Panc1 (cell line): ENCODE measurements around the gene TOP2A. TPM values are rescaled to one million over a fixed set of nuclear protein-coding genes. Genes with fewer than 3 reads are reported as not detected.
"Not testable (repeated sequence)": the region's sequence is repeated elsewhere in the genome, so short reads cannot be mapped to it uniquely, and the experiment has no call there.

Experiments
- ATAC-seq: fragments of 200-7000 bp; cut with Tn5 transposase; 2 replicates; pipeline ENCODE4 v1.9.1; 2020; ENCODE audit warnings: mild to moderate bottlenecking, moderate library complexity
- BruUV-seq: library from RNA; stranded (reverse); fragments of 400-500 nt; replicated peaks from 2 replicates; lab custom pipeline; 2021; lab: Mats Ljungman, UMichigan
- CTCF ChIA-PET: fragments of 300-600 bp; sonication (Branson Sonifier 250); formaldehyde crosslinking; loops from one replicate; lab custom pipeline; 2022; ENCODE audit warnings: antibody characterized with exemption; lab: Charles Lee
- POLR2A ChIA-PET: fragments of 300-600 bp; sonication (Branson Sonifier 250); formaldehyde crosslinking; loops from one replicate; lab custom pipeline; 2022; ENCODE audit warnings: antibody characterized with exemption; lab: Charles Lee
- DNase-seq: peaks from one replicate; pipeline ENCODE4 v3.0.0-alpha.2; 2010; ENCODE audit warnings: low read depth, low spot score
- H3K27ac ChIP-seq: 2 replicates; pipeline ENCODE4 v1.5.1; 2011; ENCODE audit warnings: mild to moderate bottlenecking, low read length, inconsistent platforms
- H3K27me3 ChIP-seq: fragments of 200-500 bp; sonication (Bioruptor generic); 2 replicates; pipeline ENCODE4 v1.6.0; 2014; ENCODE audit warnings: low read length, inconsistent platforms; ENCODE audit not compliant: control insufficient read depth, insufficient read depth
- H3K36me3 ChIP-seq: fragments of 200-500 bp; sonication (Bioruptor generic); 2 replicates; pipeline ENCODE4 v1.5.1; 2014; ENCODE audit warnings: inconsistent platforms, mild to moderate bottlenecking, low read length, moderate library complexity; ENCODE audit not compliant: control insufficient read depth, insufficient read depth
- H3K4me1 ChIP-seq: 2 replicates; pipeline ENCODE4 v1.5.1; 2011; ENCODE audit warnings: inconsistent platforms, mild to moderate bottlenecking, low read length, moderate library complexity; ENCODE audit not compliant: control insufficient read depth, insufficient read depth
- H3K4me3 ChIP-seq, 2 experiments: 2 replicates each; pipeline ENCODE4 v1.5.1; 2011 to 2012; ENCODE audit warnings: low read depth in 2 of 2, low read length in 2 of 2, mild to moderate bottlenecking in 2 of 2, inconsistent platforms in 1 of 2, moderate library complexity in 1 of 2
- H3K9me3 ChIP-seq: fragments of 200-500 bp; sonication (Bioruptor generic); 2 replicates; pipeline ENCODE4 v1.5.1; 2014; ENCODE audit warnings: low read depth, mild to moderate bottlenecking, inconsistent platforms, low read length, moderate library complexity; ENCODE audit not compliant: control insufficient read depth, insufficient read depth
- POLR2AphosphoS5 ChIP-seq: IDR thresholded peaks from 2 replicates; pipeline ENCODE4 v1.6.1; 2012; ENCODE audit warnings: mild to moderate bottlenecking, low read depth, low read length, moderate library complexity
- SIN3A ChIP-seq: IDR thresholded peaks from 2 replicates; pipeline ENCODE4 v1.6.1; 2012; ENCODE audit warnings: low read depth, mild to moderate bottlenecking, low read length, moderate library complexity, borderline replicate concordance; ENCODE audit not compliant: insufficient read depth
- TCF7L2 ChIP-seq: IDR thresholded peaks from 2 replicates; pipeline ENCODE4 v1.6.1; 2011; ENCODE audit warnings: mild to moderate bottlenecking, low read depth, low read length, inconsistent platforms
- in situ Hi-C: cut with HindIII; loops from 2 replicates; pipeline ENCODE4 v1.10.0; 2016; ENCODE audit warnings: low sequenced_read_pairs, low pct_unique_long_range_greater_than_20kb
- intact Hi-C: fragments of 100-400 bp; cut with micrococcal nuclease; formaldehyde crosslinking; loops from one replicate; pipeline ENCODE4 v1.10.0; 2022; ENCODE audit not compliant: unreplicated experiment
- total RNA-seq: library from RNA; stranded (reverse); gene quantifications from one replicate; pipeline ENCODE4 v1.2.1, GENCODE V29; 2021; ENCODE audit not compliant: unreplicated experiment
- TF ChIP-seq, protein P1 (sequence below), 2 experiments: IDR thresholded peaks; 2 replicates each; pipeline ENCODE4 v1.6.1; 2011 to 2012; ENCODE audit warnings: low read depth in 2 of 2, control low read depth in 1 of 2, low read length in 1 of 2, mild to moderate bottlenecking in 1 of 2, moderate library complexity in 1 of 2; ENCODE audit not compliant: insufficient read depth in 1 of 2
- TF ChIP-seq, protein P2 (sequence below): fragments of 450-650 bp; IDR thresholded peaks from 2 replicates; pipeline ENCODE4 v1.5.1; 2017; ENCODE audit warnings: mild to moderate bottlenecking

TOP2A gene
- total RNA-seq, 1 experiment from 2014 or later, result 230 TPM

DNA sequence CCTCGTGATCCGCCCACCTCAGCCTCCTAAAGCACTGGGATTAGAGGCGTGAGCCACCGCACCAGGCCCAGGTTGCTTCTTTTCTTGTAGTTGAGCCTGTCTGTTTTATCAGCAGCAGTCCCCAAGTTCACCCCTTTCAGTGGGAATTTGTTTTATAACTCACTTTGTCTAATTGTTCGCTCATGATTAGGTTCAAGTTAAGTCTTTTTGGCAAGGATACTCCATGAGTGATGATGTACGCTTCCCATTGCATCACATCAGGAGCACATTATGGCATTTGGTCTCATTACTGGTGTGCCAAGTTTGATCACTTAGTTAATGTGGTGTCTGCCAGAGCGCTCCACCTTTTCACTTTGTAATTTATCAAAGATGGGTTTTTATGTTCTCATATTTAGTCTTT, 38.7 kb downstream of the TOP2A start:
- Histone ChIP-seq H3K36me3 (no peaks in the 10 kb centered on the region), H3K4me3 (no peak overlapping the region), H3K4me1 (no peaks in the 10 kb centered on the region), H3K27ac (no peak overlapping the region), H3K27me3 (no peaks in the 10 kb centered on the region), H3K9me3 (no peaks in the 10 kb centered on the region)
- BruUV-seq, result no TSS peak
- POLR2A ChIA-PET, result no interaction called here
- in situ Hi-C loops, result no loop called here
- ATAC-seq (no peak), DNase-seq (no peak)
- intact Hi-C loops, result no loop called here
- TF ChIP-seq TCF7L2 (no peak), POLR2AphosphoS5 (no peak), SIN3A (no peak)
- TF ChIP-seq, protein P1, sequence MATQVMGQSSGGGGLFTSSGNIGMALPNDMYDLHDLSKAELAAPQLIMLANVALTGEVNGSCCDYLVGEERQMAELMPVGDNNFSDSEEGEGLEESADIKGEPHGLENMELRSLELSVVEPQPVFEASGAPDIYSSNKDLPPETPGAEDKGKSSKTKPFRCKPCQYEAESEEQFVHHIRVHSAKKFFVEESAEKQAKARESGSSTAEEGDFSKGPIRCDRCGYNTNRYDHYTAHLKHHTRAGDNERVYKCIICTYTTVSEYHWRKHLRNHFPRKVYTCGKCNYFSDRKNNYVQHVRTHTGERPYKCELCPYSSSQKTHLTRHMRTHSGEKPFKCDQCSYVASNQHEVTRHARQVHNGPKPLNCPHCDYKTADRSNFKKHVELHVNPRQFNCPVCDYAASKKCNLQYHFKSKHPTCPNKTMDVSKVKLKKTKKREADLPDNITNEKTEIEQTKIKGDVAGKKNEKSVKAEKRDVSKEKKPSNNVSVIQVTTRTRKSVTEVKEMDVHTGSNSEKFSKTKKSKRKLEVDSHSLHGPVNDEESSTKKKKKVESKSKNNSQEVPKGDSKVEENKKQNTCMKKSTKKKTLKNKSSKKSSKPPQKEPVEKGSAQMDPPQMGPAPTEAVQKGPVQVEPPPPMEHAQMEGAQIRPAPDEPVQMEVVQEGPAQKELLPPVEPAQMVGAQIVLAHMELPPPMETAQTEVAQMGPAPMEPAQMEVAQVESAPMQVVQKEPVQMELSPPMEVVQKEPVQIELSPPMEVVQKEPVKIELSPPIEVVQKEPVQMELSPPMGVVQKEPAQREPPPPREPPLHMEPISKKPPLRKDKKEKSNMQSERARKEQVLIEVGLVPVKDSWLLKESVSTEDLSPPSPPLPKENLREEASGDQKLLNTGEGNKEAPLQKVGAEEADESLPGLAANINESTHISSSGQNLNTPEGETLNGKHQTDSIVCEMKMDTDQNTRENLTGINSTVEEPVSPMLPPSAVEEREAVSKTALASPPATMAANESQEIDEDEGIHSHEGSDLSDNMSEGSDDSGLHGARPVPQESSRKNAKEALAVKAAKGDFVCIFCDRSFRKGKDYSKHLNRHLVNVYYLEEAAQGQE (IDR thresholded peaks at IDR 0.05; ENCODE audit: insufficient read depth in 1 of 2, low read depth in 2 of 2, low read length in 1 of 2), result no peak
- TF ChIP-seq, protein P2, sequence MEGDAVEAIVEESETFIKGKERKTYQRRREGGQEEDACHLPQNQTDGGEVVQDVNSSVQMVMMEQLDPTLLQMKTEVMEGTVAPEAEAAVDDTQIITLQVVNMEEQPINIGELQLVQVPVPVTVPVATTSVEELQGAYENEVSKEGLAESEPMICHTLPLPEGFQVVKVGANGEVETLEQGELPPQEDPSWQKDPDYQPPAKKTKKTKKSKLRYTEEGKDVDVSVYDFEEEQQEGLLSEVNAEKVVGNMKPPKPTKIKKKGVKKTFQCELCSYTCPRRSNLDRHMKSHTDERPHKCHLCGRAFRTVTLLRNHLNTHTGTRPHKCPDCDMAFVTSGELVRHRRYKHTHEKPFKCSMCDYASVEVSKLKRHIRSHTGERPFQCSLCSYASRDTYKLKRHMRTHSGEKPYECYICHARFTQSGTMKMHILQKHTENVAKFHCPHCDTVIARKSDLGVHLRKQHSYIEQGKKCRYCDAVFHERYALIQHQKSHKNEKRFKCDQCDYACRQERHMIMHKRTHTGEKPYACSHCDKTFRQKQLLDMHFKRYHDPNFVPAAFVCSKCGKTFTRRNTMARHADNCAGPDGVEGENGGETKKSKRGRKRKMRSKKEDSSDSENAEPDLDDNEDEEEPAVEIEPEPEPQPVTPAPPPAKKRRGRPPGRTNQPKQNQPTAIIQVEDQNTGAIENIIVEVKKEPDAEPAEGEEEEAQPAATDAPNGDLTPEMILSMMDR, result no peak
- CTCF ChIA-PET, result no interaction called here

DNA sequence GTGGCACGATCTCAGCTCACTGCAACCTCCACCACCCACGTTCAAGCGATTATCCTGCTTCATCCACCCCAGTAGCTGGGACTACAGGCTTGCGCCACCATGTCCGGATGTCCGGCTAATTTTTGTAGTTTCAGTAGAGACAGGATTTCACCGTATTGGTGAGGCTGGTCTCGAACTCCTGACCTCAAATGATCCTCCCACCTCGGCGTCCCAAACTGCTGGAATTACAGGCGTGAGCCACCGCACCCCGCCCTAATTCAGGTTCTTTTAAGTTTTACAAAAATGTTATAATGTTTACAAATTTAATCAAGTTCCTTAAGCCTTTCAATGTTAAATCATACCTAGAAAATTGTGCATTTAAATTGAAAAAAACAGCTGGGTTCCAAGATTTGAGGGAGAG, 39.9 kb downstream of the TOP2A start:
- ChIA-PET POLR2A (no interaction called here), CTCF (interaction anchor here (0.6 kb wide), 1 partner anchor 59 kb away, joined by 6 read pairs; no protein-coding TSS in a partner anchor)
- TF ChIP-seq, protein P1 (IDR thresholded peaks at IDR 0.05; ENCODE audit: insufficient read depth in 1 of 2, low read depth in 2 of 2, low read length in 1 of 2), result no peak
- no peak for TF ChIP-seq POLR2AphosphoS5
- TF ChIP-seq SIN3A, result no peak
- TF ChIP-seq, protein P2, result no peak
- TF ChIP-seq TCF7L2, result no peak
- Histone ChIP-seq H3K4me1 (no peaks in the 10 kb centered on the region), H3K27ac (no peak overlapping the region), H3K27me3 (no peaks in the 10 kb centered on the region), H3K36me3 (no peaks in the 10 kb centered on the region), H3K4me3 (no peak overlapping the region), H3K9me3 (no peaks in the 10 kb centered on the region)
- intact Hi-C loops, result no loop called here
- DNase-seq, result no peak
- ATAC-seq, result no peak
- BruUV-seq, result no TSS peak
- in situ Hi-C loops, result no loop called here

DNA sequence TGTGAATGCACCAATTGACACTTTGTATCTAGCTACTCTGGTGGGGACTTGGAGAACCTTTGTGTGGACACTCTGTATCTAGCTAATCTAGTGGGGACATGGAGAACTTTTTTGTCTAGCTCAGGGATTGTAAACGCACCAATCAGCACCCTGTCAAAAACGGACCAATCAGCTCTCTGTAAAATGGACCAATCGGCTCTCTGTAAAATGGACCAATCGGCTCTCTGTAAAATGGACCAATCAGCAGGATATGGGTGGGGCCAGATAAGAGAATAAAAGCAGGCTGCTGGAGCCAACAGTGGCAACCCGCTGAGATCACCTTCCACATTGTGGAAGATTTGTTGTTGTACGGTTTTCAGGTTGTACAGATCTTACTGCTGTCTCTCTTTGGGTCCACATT, 41.2 kb downstream of the TOP2A start:
- H3K27me3 ChIP-seq, CTCF ChIA-PET, intact Hi-C loops, in situ Hi-C loops, ATAC-seq, H3K4me3 ChIP-seq, H3K4me1 ChIP-seq, BruUV-seq, DNase-seq, H3K36me3 ChIP-seq, H3K9me3 ChIP-seq, POLR2A ChIA-PET, H3K27ac ChIP-seq: not testable (repeated sequence)
